A549 (cell line): ENCODE measurements around the gene PRRX2. TPM values are rescaled to one million over a fixed set of nuclear protein-coding genes. Genes with fewer than 3 reads are reported as not detected.

Source experiments
- ATAC-seq, 2 experiments: fragments of 200-7000 bp in 1 of 2; fragments of >200 bp in 1 of 2; cut with Nextera tagmentation in 1 of 2; cut with Tn5 transposase in 1 of 2; 3 replicates each; pipeline versions ENCODE4 v1.8.0 to v1.9.1; 2018 to 2020; ENCODE audit warnings: mild to moderate bottlenecking in 1 of 2, moderate library complexity in 1 of 2
- CTCF ChIA-PET: fragments of 300-600 bp; sonication (Branson Sonifier 250); formaldehyde crosslinking; extraction: SDS; loops from one replicate; lab custom pipeline; 2021; ENCODE audit warnings: antibody characterized with exemption, inconsistent platforms; lab: Yijun Ruan, JAX
- POLR2A ChIA-PET: fragments of 350-600 bp; formaldehyde crosslinking; extraction: SDS; loops from one replicate; lab custom pipeline; 2021; ENCODE audit warnings: antibody characterized with exemption, inconsistent platforms; lab: Yijun Ruan, JAX
- DNase-seq, 2 experiments: peaks; one replicate each; pipeline versions ENCODE4 v3.0.0 to v3.0.0-alpha.2; 2011 to 2016; ENCODE audit warnings: low read depth in 1 of 2, low spot score in 1 of 2
- FAIRE-seq: peaks from 2 replicates; lab custom pipeline; 2011; peaks lifted over from hg19 to GRCh38; lab: Jason Lieb, UNC
- H3K27ac ChIP-seq, 2 experiments: fragments of >200 bp; sonication (Bioruptor Twin); formaldehyde crosslinking; 3 replicates each; pipeline ENCODE4 v1.5.1; 2016 to 2017
- H3K4me1 ChIP-seq: fragments of >200 bp; sonication (Bioruptor Twin); formaldehyde crosslinking; 3 replicates; pipeline ENCODE4 v1.6.1; 2016
- H3K4me2 ChIP-seq: fragments of >200 bp; sonication (Bioruptor Twin); formaldehyde crosslinking; 3 replicates; pipeline ENCODE4 v1.6.1; 2016
- H3K4me3 ChIP-seq: fragments of >200 bp; sonication (Bioruptor Twin); formaldehyde crosslinking; 3 replicates; pipeline ENCODE4 v1.5.1; 2016
- H3K9me3 ChIP-seq: fragments of >200 bp; sonication (Bioruptor Twin); formaldehyde crosslinking; 3 replicates; pipeline ENCODE4 v1.6.1; 2016
- BHLHE40 ChIP-seq: IDR thresholded peaks from 2 replicates; pipeline ENCODE4 v1.6.1; 2012; ENCODE audit warnings: low read depth, low read length, inconsistent platforms
- CTCF ChIP-seq: fragments of >200 bp; sonication (Bioruptor Twin); formaldehyde crosslinking; IDR thresholded peaks from 3 replicates; pipeline ENCODE4 v1.5.1; 2016
- E2F6 ChIP-seq: IDR thresholded peaks from 2 replicates; pipeline ENCODE4 v1.6.1; 2012; ENCODE audit warnings: low read depth, borderline replicate concordance
- EHF ChIP-seq: fragments of 250-450 bp; sonication (Bioruptor Pico); IDR thresholded peaks from 2 replicates; pipeline ENCODE4 v1.5.0; 2020; ENCODE audit warnings: mild to moderate bottlenecking
- EHMT2 ChIP-seq: fragments of 200-600 bp; sonication (generic); IDR thresholded peaks from 2 replicates; pipeline ENCODE4 v1.6.1; 2016; ENCODE audit warnings: antibody characterized with exemption, low read depth, mild to moderate bottlenecking, moderate library complexity
- EP300 ChIP-seq, 2 experiments: fragments of >200 bp; sonication (Bioruptor Twin); formaldehyde crosslinking; IDR thresholded peaks; 2 replicates in 1 of 2; 3 replicates in 1 of 2; pipeline ENCODE4 v1.6.1; 2016 to 2017
- FOSB ChIP-seq: fragments of 250-450 bp; sonication (Bioruptor Pico); IDR thresholded peaks from 2 replicates; pipeline ENCODE4 v1.5.0; 2020; ENCODE audit warnings: mild to moderate bottlenecking, moderate library complexity
- FOXS1 ChIP-seq: fragments of 250-450 bp; sonication (Bioruptor Pico); IDR thresholded peaks from 2 replicates; pipeline ENCODE4 v1.5.0; 2020; ENCODE audit warnings: mild to moderate bottlenecking, moderate library complexity
- HES2 ChIP-seq: fragments of >200 bp; sonication (Bioruptor Twin); formaldehyde crosslinking; IDR thresholded peaks from 2 replicates; pipeline ENCODE4 v1.6.1; 2016
- HOXA7 ChIP-seq: fragments of 250-450 bp; sonication (Bioruptor Pico); IDR thresholded peaks from 2 replicates; pipeline ENCODE4 v1.5.0; 2020; ENCODE audit warnings: mild to moderate bottlenecking, moderate library complexity
- JUN ChIP-seq, 2 experiments: fragments of >200 bp; sonication (Bioruptor Twin); formaldehyde crosslinking; IDR thresholded peaks; 2 replicates in 1 of 2; 3 replicates in 1 of 2; pipeline ENCODE4 v1.6.1; 2016 to 2017
- JUNB ChIP-seq: fragments of >200 bp; sonication (Bioruptor Twin); formaldehyde crosslinking; IDR thresholded peaks from 2 replicates; pipeline ENCODE4 v1.6.1; 2016
- KDM5A ChIP-seq: fragments of 200-600 bp; sonication (generic); IDR thresholded peaks from 2 replicates; pipeline ENCODE4 v1.6.1; 2016; ENCODE audit warnings: antibody characterized with exemption, mild to moderate bottlenecking
- MAX ChIP-seq: IDR thresholded peaks from 2 replicates; pipeline ENCODE4 v1.6.1; 2012
- MYC ChIP-seq: IDR thresholded peaks from 2 replicates; pipeline ENCODE4 v1.6.1; 2012; ENCODE audit warnings: mild to moderate bottlenecking, inconsistent platforms, low read length, improper control_type of control experiment, borderline replicate concordance
- NPAS2 ChIP-seq: fragments of 250-450 bp; sonication (Bioruptor Pico); IDR thresholded peaks from 2 replicates; pipeline ENCODE4 v1.8.0; 2022; ENCODE audit warnings: mild to moderate bottlenecking, moderate library complexity, borderline replicate concordance
- NR3C1 ChIP-seq: fragments of >200 bp; sonication (Bioruptor Twin); formaldehyde crosslinking; IDR thresholded peaks from 3 replicates; pipeline ENCODE4 v1.6.1; 2017
- PHF8 ChIP-seq: fragments of 200-600 bp; sonication (generic); IDR thresholded peaks from 2 replicates; pipeline ENCODE4 v1.6.1; 2016; ENCODE audit warnings: low read depth, mild to moderate bottlenecking, antibody characterized with exemption, moderate library complexity, borderline replicate concordance
- RARB ChIP-seq: fragments of 250-450 bp; sonication (Bioruptor Pico); IDR thresholded peaks from 2 replicates; pipeline ENCODE4 v1.8.0; 2021; ENCODE audit warnings: mild to moderate bottlenecking, moderate library complexity
- RCOR1 ChIP-seq: fragments of 150-350 bp; IDR thresholded peaks from 2 replicates; pipeline ENCODE4 v1.6.1; 2014; ENCODE audit warnings: antibody characterized with exemption, low read length, low read depth
- RFX5 ChIP-seq: fragments of 450-650 bp; IDR thresholded peaks from 2 replicates; pipeline ENCODE4 v1.7.1; 2014; ENCODE audit warnings: antibody characterized with exemption, mild to moderate bottlenecking, moderate library complexity
- RNF2 ChIP-seq: fragments of 200-600 bp; sonication (generic); IDR thresholded peaks from 2 replicates; pipeline ENCODE4 v1.6.1; 2016; ENCODE audit warnings: low read depth, mild to moderate bottlenecking, antibody characterized with exemption, moderate library complexity, borderline replicate concordance
- SREBF2 ChIP-seq: fragments of 450-650 bp; IDR thresholded peaks from 2 replicates; pipeline ENCODE4 v1.6.1; 2014; ENCODE audit warnings: mild to moderate bottlenecking, moderate library complexity
- TFCP2L1 ChIP-seq: fragments of 250-450 bp; sonication (Bioruptor Pico); IDR thresholded peaks from 2 replicates; pipeline ENCODE4 v1.5.0; 2021; ENCODE audit warnings: mild to moderate bottlenecking
- TP53 ChIP-seq: fragments of 250-450 bp; sonication (Bioruptor Pico); IDR thresholded peaks from 2 replicates; pipeline ENCODE4 v1.5.0; 2021; ENCODE audit warnings: mild to moderate bottlenecking, moderate library complexity
- ZC3H11A ChIP-seq: fragments of 450-650 bp; IDR thresholded peaks from 2 replicates; pipeline ENCODE4 v1.6.1; 2014; ENCODE audit warnings: antibody characterized with exemption, mild to moderate bottlenecking
- ZFP36 ChIP-seq: fragments of 450-650 bp; IDR thresholded peaks from 2 replicates; pipeline ENCODE4 v1.6.1; 2014; ENCODE audit warnings: borderline replicate concordance; ENCODE audit not compliant: partially characterized antibody
- ZNF302 ChIP-seq: fragments of 250-450 bp; sonication (Bioruptor Pico); IDR thresholded peaks from 2 replicates; pipeline ENCODE4 v1.9.0; 2021; ENCODE audit warnings: inconsistent platforms, mild to moderate bottlenecking, moderate library complexity
- WGBS: methylation state at CpG from one replicate; pipeline ENCODE4 v1.1.6; 2017; ENCODE audit errors: missing lambda C conversion rate; 5-methylcytosine and 5-hydroxymethylcytosine counted together
- polyA plus RNA-seq, 4 experiments: library from polyadenylated mRNA; depleted of rRNA in 3 of 4; stranded (reverse); fragments of >200 nt; fragmentation: RNase III in 1 of 4; extraction: RNeasy Plus Mini Kit Qiagen cat#74134 plus additional on column Dnase treatment in 1 of 4; gene quantifications; 2 replicates in 3 of 4; 3 replicates in 1 of 4; pipeline ENCODE4 v1.2.3, GENCODE V29; 2011 to 2017

PRRX2 gene
- polyA plus RNA-seq, 2 of the 4 experiments (the other 2 are of a cell fraction) = 0.90 to 2.7 TPM

- CTCF ChIA-PET = interaction anchor here (1.1 to 10.0 kb wide), 6 partner anchors 10 to 37 kb away, joined by 4 to 76 read pairs (median 14); partner anchors contain the start of gene PTGES
- no peak overlapping the region for H3K4me3 ChIP-seq
- POLR2A ChIA-PET = interaction anchor here (1.3 to 3.3 kb wide), 2 partner anchors 9 to 14 kb away, joined by 3 to 27 read pairs; no protein-coding TSS in a partner anchor
Measured at GRCh38 chr9:129762985-129763926, 97.8 kb downstream of the PRRX2 start.

GRCh38 chr9:129765764-129766317 lies 100.4 kb downstream of the PRRX2 start:
- Histone ChIP-seq H3K4me2 (no peak overlapping the region), H3K27ac (peak overlapping the region in 1 of 2 experiments; percentile 57; a peak in 2 of 6 replicates), H3K9me3 (no peaks in the 10 kb centered on the region), H3K4me3 (no peak overlapping the region), H3K4me1 (peaks cover 25% of the 10 kb centered on the region)
- WGBS = 91% methylated on average over 4 of the region's 4 CpGs
- no peak for TF ChIP-seq RCOR1
- no peak for TF ChIP-seq FOXS1 (CRISPR knock-in tag)
- no peak for TF ChIP-seq MYC
- TF ChIP-seq BHLHE40 = no peak
- no peak for TF ChIP-seq HES2
- TF ChIP-seq JUNB = no peak
- TF ChIP-seq TP53 (CRISPR knock-in tag) = no peak
- no peak for TF ChIP-seq RFX5
- no peak for TF ChIP-seq ZNF302 (CRISPR knock-in tag)
- TF ChIP-seq EHMT2 = no peak
- no peak for TF ChIP-seq HOXA7 (CRISPR knock-in tag)
- no peak for TF ChIP-seq FOSB (CRISPR knock-in tag)
- TF ChIP-seq EHF = no peak
- no peak for TF ChIP-seq ZFP36
- FAIRE-seq (no peak), DNase-seq (no peak), ATAC-seq (no peak)
- ChIA-PET CTCF (interaction anchor here (0.9 to 10.0 kb wide), 9 partner anchors 9 to 123 kb away, joined by 3 to 76 read pairs (median 5); partner anchors contain the start of gene ASB6), POLR2A (interaction anchor here (1.3 kb wide), 1 partner anchor 11 kb away, joined by 4 read pairs; no protein-coding TSS in a partner anchor)

More at GRCh38 chr9:129762985-129763926, 97.8 kb downstream of the PRRX2 start:
- DNase-seq = no peak
- TF ChIP-seq ZC3H11A = no peak
- 0 out of 2 replicates have a peak, but pooled peaks have one; percentile 55 for TF ChIP-seq ZNF302 (CRISPR knock-in tag)
- TF ChIP-seq RNF2 = no peak
- no peak for TF ChIP-seq RARB (CRISPR knock-in tag)
- TF ChIP-seq NPAS2 = no peak
- H3K9me3 ChIP-seq = no peaks in the 10 kb centered on the region
- peak overlapping the region; percentile 59 to 91 for H3K27ac ChIP-seq
- no peak for FAIRE-seq
- H3K4me2 ChIP-seq = peak overlapping the region; percentile 44; the same call in 2 of the 3 replicates
- peaks cover 25% of the 10 kb centered on the region for H3K4me1 ChIP-seq
- no peak for ATAC-seq
- 90% methylated on average over 13 of the region's 13 CpGs for WGBS

- H3K27ac ChIP-seq = no peak overlapping the region
- no peaks in the 10 kb centered on the region for H3K9me3 ChIP-seq
- FAIRE-seq (no peak), ATAC-seq (no peak), DNase-seq (no peak)
- no peak for TF ChIP-seq HES2
- TF ChIP-seq EP300 (IDR thresholded peaks at IDR 0.05) = no peak
- no peak for TF ChIP-seq RFX5
- no peak for TF ChIP-seq KDM5A
- TF ChIP-seq CTCF = no peak
- no peak for TF ChIP-seq PHF8
- TF ChIP-seq TP53 (CRISPR knock-in tag) = no peak
- TF ChIP-seq NR3C1 = no peak
- no peak for TF ChIP-seq JUN (IDR thresholded peaks at IDR 0.05)
- no peak for TF ChIP-seq MAX
- TF ChIP-seq RNF2 = no peak
- TF ChIP-seq E2F6 = no peak
- no peak for TF ChIP-seq SREBF2
- TF ChIP-seq TFCP2L1 (CRISPR knock-in tag) = no peak
- 95% methylated on average over 6 of the region's 6 CpGs for WGBS
- no peak overlapping the region for H3K4me2 ChIP-seq
- ChIA-PET CTCF (interaction anchor here (0.9 to 10.0 kb wide), 11 partner anchors 9 to 637 kb away, joined by 3 to 76 read pairs (median 4); partner anchors contain the start of gene PTGES), POLR2A (interaction anchor here (0.5 kb wide), 1 partner anchor 116 kb away, joined by 3 read pairs; no protein-coding TSS in a partner anchor)
- peaks cover 13% of the 10 kb centered on the region for H3K4me1 ChIP-seq
- H3K4me3 ChIP-seq = no peak overlapping the region
Measured at GRCh38 chr9:129768486-129768885, 103.0 kb downstream of the PRRX2 start.
